VCaP (cell line): Measurements from ENCODE around the gene MSX1.

Experiments
- H3K27ac ChIP-seq: fragments of 450-650 bp; 2 replicates; pipeline ENCODE4 v1.5.1; 2017
- CTCF ChIP-seq: fragments of 450-650 bp; conservative IDR thresholded peaks from 2 replicates; pipeline ENCODE4 v1.5.1; 2017; ENCODE audit warnings: mild to moderate bottlenecking, moderate library complexity

Gene MSX1

DNA sequence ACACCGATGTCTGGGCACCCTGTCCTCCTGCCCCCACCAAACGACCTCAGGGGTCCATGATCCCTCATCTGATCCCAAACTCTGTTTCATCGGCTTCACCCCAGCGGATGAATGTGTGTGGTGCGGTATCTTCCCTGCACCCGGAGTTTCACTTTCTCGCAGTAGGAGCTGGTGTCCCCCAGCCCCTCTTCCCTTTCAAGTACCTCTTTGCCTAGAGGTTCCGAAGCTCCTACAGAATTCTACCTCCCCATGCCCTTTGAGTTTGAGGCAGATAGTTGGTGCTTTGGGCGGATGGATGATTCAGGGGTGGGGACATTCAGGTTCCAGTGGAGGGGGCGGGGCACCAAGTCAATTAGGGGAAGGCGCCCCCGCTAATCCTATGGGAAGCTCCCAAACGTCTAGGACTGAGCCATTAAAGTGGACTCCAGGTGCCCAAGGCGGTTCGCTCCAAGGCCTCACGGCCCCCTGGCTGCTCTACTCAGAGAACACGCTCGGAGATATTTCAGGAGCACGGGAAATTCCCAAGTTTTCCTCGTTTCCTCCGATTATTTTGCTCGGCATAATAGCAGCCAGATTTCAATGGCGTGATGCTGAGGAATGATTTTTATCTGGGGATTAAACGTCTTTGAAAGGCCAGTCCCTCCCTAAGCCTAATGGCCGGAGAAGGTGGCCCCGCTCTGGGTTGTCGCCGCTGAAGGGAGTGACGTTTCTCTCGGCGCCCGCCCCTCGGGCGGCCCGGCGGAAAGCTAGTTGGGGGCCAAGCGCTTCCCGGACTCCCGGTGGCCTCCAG lies 1.3 kb downstream of the MSX1 start:
- no peak overlapping the region for H3K27ac ChIP-seq
- no peak for TF ChIP-seq CTCF

DNA sequence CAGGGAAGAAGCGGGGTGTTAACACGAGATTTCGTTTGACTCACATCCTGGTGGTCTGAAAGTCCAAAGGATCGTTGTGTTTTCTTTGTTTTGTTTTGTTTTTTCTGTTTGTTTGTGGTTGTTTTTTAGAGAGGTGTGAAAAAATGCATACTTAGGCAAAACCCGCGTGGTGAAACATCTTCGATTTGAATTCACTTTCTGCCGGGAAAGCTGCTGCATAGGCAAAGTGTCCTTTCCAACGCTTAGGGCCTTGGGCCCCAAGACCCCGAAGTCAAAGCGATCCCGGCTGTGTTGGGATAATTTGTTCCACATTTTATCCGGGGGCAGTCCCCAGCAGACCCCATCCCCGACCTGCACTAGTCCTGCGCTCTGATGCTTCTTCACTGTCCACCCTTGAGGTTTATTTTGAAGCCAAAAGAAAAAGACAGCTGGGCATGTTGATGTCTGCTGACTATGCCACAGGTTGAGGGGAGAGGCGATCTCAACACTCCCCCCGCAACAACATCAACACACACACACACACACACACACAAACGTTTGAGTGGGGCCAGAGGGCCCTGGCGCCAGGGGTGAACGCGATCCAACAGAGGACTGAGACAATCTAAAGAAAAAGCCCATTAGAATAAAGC lies 2.0 kb downstream of the MSX1 start:
- TF ChIP-seq CTCF, result no peak
- no peak overlapping the region for H3K27ac ChIP-seq

DNA sequence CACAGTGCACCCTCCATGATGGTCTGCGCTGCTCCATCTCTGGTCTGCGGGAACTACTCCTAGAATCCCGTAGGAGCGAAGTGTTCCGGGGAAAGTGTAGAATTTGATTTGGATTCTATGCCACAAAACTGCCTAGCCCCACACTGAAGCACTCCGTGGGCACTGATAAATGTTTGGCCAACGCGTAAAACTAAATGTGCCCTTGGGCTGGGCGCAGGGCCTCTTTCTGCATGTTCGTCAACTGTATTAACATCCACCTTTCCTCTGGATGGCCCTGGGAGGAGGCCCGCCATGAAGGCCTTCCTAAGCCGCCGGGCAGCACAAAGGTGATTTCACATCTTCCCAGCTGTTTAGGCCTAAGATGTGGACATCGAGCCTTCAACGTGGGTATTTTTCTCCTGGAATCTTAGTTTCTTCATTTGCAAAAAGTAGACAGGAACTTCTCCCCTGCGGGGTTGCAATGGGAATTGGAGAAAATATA lies 2.6 kb downstream of the MSX1 start:
- H3K27ac ChIP-seq, result no peak overlapping the region
- no peak for TF ChIP-seq CTCF

DNA sequence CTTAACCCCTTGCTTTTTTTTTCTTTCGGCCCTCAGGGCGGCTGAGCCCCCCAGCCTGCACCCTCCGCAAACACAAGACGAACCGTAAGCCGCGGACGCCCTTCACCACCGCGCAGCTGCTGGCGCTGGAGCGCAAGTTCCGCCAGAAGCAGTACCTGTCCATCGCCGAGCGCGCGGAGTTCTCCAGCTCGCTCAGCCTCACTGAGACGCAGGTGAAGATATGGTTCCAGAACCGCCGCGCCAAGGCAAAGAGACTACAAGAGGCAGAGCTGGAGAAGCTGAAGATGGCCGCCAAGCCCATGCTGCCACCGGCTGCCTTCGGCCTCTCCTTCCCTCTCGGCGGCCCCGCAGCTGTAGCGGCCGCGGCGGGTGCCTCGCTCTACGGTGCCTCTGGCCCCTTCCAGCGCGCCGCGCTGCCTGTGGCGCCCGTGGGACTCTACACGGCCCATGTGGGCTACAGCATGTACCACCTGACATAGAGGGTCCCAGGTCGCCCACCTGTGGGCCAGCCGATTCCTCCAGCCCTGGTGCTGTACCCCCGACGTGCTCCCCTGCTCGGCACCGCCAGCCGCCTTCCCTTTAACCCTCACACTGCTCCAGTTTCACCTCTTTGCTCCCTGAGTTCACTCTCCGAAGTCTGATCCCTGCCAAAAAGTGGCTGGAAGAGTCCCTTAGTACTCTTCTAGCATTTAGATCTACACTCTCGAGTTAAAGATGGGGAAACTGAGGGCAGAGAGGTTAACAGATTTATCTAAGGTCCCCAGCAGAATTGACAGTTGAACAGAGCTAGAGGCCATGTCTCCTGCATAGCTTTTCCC lies 3.4 kb downstream of the MSX1 start:
- no peak overlapping the region for H3K27ac ChIP-seq
- no peak for TF ChIP-seq CTCF

DNA sequence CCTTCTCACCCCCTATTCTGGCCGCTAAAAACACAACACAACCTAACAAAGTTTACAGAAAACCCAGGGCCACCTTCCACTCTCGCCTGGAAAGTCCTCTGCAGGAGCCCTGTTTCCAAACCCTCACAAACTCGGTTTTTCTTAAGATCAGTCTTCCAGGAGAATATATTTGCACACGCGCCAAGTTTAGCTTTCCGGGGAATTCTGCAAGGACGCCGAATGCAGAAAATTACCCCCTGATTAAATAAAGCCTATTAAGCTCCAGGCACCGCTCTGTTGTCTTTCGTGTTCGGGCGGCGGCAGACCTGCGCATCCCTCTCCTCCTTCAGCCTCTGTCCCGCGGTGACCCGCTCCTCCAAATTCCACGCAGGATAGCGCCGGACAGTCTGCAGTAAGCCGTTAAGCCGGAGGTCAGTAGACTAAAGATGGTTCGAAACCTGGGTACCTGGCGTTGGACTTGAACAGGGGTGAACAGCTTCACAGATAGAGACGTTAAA lies 5.0 kb downstream of the MSX1 start:
- H3K27ac ChIP-seq, result no peak overlapping the region
- no peak for TF ChIP-seq CTCF

DNA sequence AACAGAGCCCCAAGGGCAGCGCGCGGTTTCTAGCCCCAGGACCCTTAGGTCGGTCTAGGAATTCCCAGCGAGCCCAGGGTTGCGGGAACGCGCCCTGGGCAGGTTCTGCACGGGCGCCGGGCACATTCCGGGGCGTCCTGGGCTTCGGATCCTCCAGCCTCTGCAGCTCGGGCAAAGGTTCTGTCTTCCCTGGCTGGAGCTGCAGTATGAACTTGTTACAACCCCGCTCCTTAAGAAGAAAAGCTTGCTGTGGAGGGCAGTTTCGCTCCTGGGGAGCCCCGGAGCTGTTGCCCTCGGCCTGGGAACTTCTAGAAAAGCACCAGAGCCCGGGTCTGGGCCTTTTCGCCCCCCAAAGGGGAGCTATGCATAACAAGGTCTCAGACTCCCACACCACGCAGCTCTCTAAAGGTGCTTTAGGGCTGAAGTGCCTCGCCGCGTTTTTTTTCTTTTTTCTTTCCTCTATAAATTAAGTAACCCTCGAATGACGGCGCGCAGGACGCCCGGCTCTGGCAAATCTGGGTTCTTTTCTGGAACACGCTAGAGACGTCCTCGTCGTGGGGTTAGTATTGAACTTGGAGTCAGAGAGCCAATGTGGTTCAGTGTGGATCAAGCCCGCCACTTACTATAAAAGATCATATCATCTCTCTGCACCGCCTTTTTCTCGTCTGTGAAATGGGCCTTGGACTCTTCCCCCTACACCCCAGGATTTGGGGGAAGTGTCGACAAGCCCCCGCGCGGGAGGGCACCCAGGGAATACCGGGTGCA lies 5.7 kb downstream of the MSX1 start:
- H3K27ac ChIP-seq, result peak overlapping the region; percentile 35; the same call in 1 of the 2 replicates
- no peak for TF ChIP-seq CTCF
